GM20000 (cell line): Measurements from ENCODE around the gene ZNF473.

ENCODE experiments used
- DNase-seq: peaks from one replicate; pipeline ENCODE4 v3.0.0; 2012; ENCODE audit warnings: low spot score
- TF ChIP-seq, protein P1 (sequence below): IDR thresholded peaks from 2 replicates; pipeline ENCODE4 v1.5.1; 2012; ENCODE audit warnings: mild to moderate bottlenecking, control low read depth; ENCODE audit errors: extremely low read depth, missing control alignments

Gene ZNF473

DNA sequence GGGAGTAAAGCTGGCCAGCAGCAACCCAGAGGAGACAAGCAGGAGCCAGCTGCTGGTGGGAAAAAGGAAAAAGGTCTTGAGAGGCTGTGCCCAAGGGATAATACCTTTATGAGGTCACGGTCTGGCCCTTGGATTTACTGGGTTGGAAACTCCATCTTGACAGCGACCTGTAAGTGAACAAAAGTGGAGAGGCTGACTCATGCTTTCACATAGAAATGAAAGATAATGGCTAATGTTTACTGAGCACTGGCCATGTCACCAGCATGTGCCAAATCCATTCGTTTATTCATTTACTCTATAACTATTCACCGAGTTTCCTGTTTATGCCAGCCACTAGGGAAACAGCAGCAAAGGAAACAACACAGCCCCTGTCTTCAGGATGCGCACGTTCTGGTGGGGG lies 5.3 kb upstream of the ZNF473 start:
- no peak for DNase-seq
- TF ChIP-seq, protein P1, sequence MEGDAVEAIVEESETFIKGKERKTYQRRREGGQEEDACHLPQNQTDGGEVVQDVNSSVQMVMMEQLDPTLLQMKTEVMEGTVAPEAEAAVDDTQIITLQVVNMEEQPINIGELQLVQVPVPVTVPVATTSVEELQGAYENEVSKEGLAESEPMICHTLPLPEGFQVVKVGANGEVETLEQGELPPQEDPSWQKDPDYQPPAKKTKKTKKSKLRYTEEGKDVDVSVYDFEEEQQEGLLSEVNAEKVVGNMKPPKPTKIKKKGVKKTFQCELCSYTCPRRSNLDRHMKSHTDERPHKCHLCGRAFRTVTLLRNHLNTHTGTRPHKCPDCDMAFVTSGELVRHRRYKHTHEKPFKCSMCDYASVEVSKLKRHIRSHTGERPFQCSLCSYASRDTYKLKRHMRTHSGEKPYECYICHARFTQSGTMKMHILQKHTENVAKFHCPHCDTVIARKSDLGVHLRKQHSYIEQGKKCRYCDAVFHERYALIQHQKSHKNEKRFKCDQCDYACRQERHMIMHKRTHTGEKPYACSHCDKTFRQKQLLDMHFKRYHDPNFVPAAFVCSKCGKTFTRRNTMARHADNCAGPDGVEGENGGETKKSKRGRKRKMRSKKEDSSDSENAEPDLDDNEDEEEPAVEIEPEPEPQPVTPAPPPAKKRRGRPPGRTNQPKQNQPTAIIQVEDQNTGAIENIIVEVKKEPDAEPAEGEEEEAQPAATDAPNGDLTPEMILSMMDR, result no peak

DNA sequence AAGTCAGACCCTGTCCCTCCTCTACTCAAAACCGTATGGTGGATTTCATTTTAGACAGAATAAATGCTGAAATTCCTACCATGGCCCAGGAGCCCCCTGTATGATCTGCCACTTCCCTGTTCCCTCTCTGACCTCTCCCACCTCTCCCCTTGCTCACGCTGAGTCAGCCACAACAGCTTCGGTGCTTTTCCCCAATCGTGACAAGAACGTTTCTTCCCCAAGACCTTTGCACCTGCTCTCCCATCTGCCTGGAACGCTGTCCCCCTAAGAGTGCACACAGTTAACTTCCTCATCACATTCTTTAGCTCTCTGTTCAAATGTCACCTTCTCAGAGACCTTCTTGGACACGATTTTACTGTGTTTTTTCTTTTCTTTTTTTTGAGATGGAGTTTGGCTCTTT lies 3.0 kb upstream of the ZNF473 start:
- DNase-seq, result no peak
- TF ChIP-seq, protein P1, result no peak

DNA sequence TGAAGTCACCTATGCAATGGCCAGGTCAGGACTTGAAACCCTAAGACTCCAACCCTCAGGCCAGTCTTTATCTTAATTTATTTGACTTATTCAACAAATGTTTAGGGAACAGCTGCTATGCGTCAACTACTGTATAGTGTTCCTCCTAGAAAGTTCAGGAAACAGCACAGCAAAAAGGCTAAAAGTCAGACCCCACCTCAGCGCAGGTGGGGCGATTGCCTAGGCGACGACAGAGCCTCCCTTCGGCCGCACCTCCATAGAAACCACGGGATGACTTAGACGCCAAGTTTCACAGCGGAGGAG lies 1.1 kb upstream of the ZNF473 start:
- TF ChIP-seq, protein P1, result no peak
- DNase-seq, result no peak

- TF ChIP-seq, protein P1, result peak; percentile 5
- peak; percentile 93 for DNase-seq
These were observed 597 bp upstream of the ZNF473 start, which contains the start of gene VRK3 for GRCh38 chr19:50025022-50025793. TSS of gene VRK3 (minus strand) at chr19:50025372. CDS start at chr19:50016162, 9,210 bp downstream.

DNA sequence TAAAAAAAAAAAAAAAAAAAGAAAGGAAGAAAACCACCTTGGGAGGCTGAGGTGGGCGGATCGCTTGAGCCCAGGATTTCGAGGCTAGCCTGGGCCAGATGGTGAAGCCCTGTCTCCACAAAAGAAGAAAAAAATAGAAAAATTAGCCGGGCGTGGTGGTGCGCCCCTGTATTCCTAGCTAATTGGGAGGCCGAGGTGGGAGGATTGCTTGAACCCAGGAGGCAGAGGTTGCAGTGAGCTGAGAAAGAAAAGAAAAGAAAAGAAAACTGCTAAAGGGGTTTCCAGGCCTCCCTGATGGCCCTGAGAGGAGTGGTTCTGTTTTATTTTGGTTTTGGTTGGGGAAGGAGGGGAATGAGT lies 723 bp downstream of the ZNF473 start:
- TF ChIP-seq, protein P1, result no peak
- DNase-seq, result no peak

DNA sequence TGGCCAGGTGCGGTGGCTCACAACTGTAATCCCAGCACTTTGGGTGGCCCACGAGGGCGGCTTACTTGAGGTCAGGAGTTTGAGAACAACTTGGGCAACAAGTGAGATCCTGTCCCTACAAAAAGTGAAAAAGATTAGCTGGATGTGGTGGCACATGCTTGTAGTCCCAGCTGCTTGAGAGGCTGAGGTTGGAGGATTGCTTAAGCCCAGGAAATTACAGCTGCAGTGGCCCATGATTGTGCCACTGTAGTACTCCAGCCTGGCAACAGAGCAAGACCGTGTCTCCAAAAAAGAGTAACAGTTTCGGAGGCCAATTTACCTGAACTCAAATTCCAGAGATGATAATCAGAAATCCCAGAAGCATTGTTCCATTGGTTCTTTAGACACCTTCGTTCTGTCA lies 4.4 kb downstream of the ZNF473 start:
- TF ChIP-seq, protein P1, result no peak
- no peak for DNase-seq

DNA sequence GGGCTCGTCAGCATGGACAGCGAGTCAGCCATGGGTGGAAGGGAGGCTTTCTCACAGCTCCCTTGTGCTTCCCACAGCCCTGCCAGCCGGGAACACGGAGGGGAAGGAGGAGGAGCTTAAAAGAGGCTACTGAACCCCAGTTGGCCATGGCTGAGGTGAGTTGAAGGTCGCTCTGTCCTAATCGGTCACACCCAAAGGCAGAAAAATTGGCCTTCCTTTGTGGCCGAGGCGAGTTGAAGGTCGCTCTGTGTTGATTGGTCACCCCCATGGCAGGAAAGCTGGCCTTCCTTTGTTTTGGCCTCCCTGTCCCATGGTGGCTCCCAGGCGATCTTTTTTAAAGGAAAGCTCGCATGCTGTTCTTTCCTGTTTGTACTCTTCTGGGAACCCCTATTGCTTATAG lies 5.1 kb downstream of the ZNF473 start:
- TF ChIP-seq, protein P1, result no peak
- DNase-seq, result no peak
